ENCODE measurements around the gene SCUBE3. TPM values are rescaled to one million over a fixed set of nuclear protein-coding genes. Genes with fewer than 3 reads are reported as not detected.

Gene SCUBE3
- total RNA-seq, 1 experiment from 2014 or later: 0.05 TPM

GRCh38 chr6:35248300-35248699, 34.5 kb downstream of the SCUBE3 start:
- Histone ChIP-seq H3K9ac (ENCODE audit: low read length) (no peak overlapping the region), H2AFZ (ENCODE audit: low read depth, low read length, poor library complexity, severe bottlenecking) (no peak overlapping the region), H3K36me3 (ENCODE audit: control insufficient read depth in 1 of 2, insufficient read depth in 2 of 2, low read length in 2 of 2) (no peaks in the 10 kb centered on the region), H3K79me2 (ENCODE audit: insufficient read depth, low read length) (0 out of 2 replicates have a peak, but pooled peaks cover 3% of the 10 kb centered on the region), H3K27ac (ENCODE audit: low read depth, low read length) (no peak overlapping the region), H3K4me1 (ENCODE audit: control insufficient read depth in 1 of 2, insufficient read depth in 2 of 2, low read length in 2 of 2) (peaks cover 0 to 7% of the 10 kb centered on the region in 2 experiments; a peak in 1 of 4 replicates), H3K4me2 (ENCODE audit: low read length) (peak overlapping the region; percentile 19; the same call in 1 of the 2 replicates), H3K9me3 (ENCODE audit: control insufficient read depth in 1 of 2, insufficient read depth in 1 of 2, low read depth in 1 of 2, low read length in 2 of 2) (no peaks in the 10 kb centered on the region), H3K4me3 (replicated peaks in 1 of 2; ENCODE audit: low read depth in 1 of 2, low read length in 2 of 2) (no peak overlapping the region), H3K9me2 (ENCODE audit: insufficient read depth) (no peaks in the 10 kb centered on the region), H4K20me1 (ENCODE audit: insufficient read depth) (no peaks in the 10 kb centered on the region), H3K27me3 (ENCODE audit: insufficient read depth, low read length) (no peaks in the 10 kb centered on the region)
- intact Hi-C loops (cut with micrococcal nuclease): no loop called here
- no TSS peak for BruUV-seq (replicated peaks)
- POLR2A ChIA-PET: no interaction called here
- RAD21 ChIA-PET (ENCODE audit: low non-redundant PET in 1 of 2, low total read pairs in 2 of 2, uncharacterized antibody in 2 of 2, unreplicated experiment in 2 of 2): no interaction called here
- ATAC-seq (no peak), DNase-seq (ENCODE audit: low read depth, low spot score) (no peak)
- TF ChIP-seq POLR2AphosphoS5 (IDR thresholded peaks at IDR 0.05; ENCODE audit: low read depth, low read length): no peak
- no peak for TF ChIP-seq YY1 (IDR thresholded peaks at IDR 0.05; ENCODE audit: extremely low read depth, insufficient replicate concordance, low read depth, low read length)
- CTCF ChIA-PET: no interaction called here

DNA sequence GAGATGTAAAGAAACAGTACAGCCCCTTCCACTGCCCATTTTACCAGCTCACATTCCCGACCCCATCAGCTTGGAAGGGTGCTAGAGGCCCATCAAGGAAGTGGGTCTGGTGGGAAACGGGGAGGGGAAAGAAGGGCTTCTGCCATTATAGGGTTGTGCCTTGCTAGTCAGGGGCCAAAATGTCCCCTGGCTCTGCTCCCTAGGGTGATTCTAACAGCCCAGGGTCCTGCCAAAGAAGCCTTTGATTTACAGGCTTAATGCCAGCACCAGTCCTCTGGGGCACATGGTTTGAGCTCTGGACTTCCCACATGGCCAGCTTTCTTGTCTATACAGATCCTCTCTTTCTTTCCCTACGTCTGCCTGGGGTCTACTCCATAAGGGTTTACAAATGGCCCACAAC, 35.2 kb downstream of the SCUBE3 start:
- Histone ChIP-seq H4K20me1 (ENCODE audit: insufficient read depth) (no peaks in the 10 kb centered on the region), H3K79me2 (ENCODE audit: insufficient read depth, low read length) (0 out of 2 replicates have a peak, but pooled peaks cover 3% of the 10 kb centered on the region), H3K9ac (ENCODE audit: low read length) (no peak overlapping the region), H3K4me2 (ENCODE audit: low read length) (no peak overlapping the region), H3K4me3 (replicated peaks in 1 of 2; ENCODE audit: low read depth in 1 of 2, low read length in 2 of 2) (no peak overlapping the region), H3K9me2 (ENCODE audit: insufficient read depth) (no peaks in the 10 kb centered on the region), H3K4me1 (ENCODE audit: control insufficient read depth in 1 of 2, insufficient read depth in 2 of 2, low read length in 2 of 2) (peaks cover 0 to 7% of the 10 kb centered on the region in 2 experiments; a peak in 1 of 4 replicates), H3K9me3 (ENCODE audit: control insufficient read depth in 1 of 2, insufficient read depth in 1 of 2, low read depth in 1 of 2, low read length in 2 of 2) (no peaks in the 10 kb centered on the region), H3K36me3 (ENCODE audit: control insufficient read depth in 1 of 2, insufficient read depth in 2 of 2, low read length in 2 of 2) (no peaks in the 10 kb centered on the region), H3K27me3 (ENCODE audit: insufficient read depth, low read length) (no peaks in the 10 kb centered on the region), H2AFZ (ENCODE audit: low read depth, low read length, poor library complexity, severe bottlenecking) (no peak overlapping the region), H3K27ac (ENCODE audit: low read depth, low read length) (no peak overlapping the region)
- ChIA-PET RAD21 (ENCODE audit: low non-redundant PET in 1 of 2, low total read pairs in 2 of 2, uncharacterized antibody in 2 of 2, unreplicated experiment in 2 of 2) (no interaction called here), CTCF (no interaction called here), POLR2A (no interaction called here)
- intact Hi-C loops (cut with micrococcal nuclease): no loop called here
- no TSS peak for BruUV-seq (replicated peaks)
- DNase-seq (ENCODE audit: low read depth, low spot score): no peak
- ATAC-seq: no peak
- TF ChIP-seq SIN3A (IDR thresholded peaks at IDR 0.05; ENCODE audit: low read depth) (no peak), ZBTB33 (IDR thresholded peaks at IDR 0.05; ENCODE audit: extremely low read depth, insufficient replicate concordance, low read length) (no peak), ELF1 (IDR thresholded peaks at IDR 0.05; ENCODE audit: borderline replicate concordance, low read depth) (no peak), TCF7L2 (IDR thresholded peaks at IDR 0.05; ENCODE audit: borderline replicate concordance, extremely low read depth, insufficient read depth, insufficient read length) (no peak), REST (IDR thresholded peaks at IDR 0.05; ENCODE audit: low read depth) (no peak), CBX3 (IDR thresholded peaks at IDR 0.05; ENCODE audit: low read depth) (no peak), JUND (IDR thresholded peaks at IDR 0.05) (no peak), ZFX (IDR thresholded peaks at IDR 0.05) (no peak), YY1 (IDR thresholded peaks at IDR 0.05; ENCODE audit: extremely low read depth, insufficient replicate concordance, low read depth, low read length) (no peak), ZNF274 (IDR thresholded peaks at IDR 0.05; ENCODE audit: low read depth, low read length) (no peak), CEBPB (IDR thresholded peaks at IDR 0.05; ENCODE audit: low read depth) (no peak)
- TF ChIP-seq, protein P1, sequence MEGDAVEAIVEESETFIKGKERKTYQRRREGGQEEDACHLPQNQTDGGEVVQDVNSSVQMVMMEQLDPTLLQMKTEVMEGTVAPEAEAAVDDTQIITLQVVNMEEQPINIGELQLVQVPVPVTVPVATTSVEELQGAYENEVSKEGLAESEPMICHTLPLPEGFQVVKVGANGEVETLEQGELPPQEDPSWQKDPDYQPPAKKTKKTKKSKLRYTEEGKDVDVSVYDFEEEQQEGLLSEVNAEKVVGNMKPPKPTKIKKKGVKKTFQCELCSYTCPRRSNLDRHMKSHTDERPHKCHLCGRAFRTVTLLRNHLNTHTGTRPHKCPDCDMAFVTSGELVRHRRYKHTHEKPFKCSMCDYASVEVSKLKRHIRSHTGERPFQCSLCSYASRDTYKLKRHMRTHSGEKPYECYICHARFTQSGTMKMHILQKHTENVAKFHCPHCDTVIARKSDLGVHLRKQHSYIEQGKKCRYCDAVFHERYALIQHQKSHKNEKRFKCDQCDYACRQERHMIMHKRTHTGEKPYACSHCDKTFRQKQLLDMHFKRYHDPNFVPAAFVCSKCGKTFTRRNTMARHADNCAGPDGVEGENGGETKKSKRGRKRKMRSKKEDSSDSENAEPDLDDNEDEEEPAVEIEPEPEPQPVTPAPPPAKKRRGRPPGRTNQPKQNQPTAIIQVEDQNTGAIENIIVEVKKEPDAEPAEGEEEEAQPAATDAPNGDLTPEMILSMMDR (IDR thresholded peaks at IDR 0.05 in 2 of 3, conservative IDR thresholded peaks at IDR 0.05 in 1 of 3; ENCODE audit: borderline replicate concordance in 1 of 3, insufficient read depth in 1 of 3, low read depth in 2 of 3, low read length in 2 of 3): no peak

Measured in HCT116 (cell line).